GM21576 (cell line): Measurements from ENCODE around the gene EPHA10.

Experiments used
- ATAC-seq: cut with Tn5 transposase; IDR thresholded peaks from one replicate; pipeline ENCODE4 v1.9.1; 2021; ENCODE audit warnings: mild to moderate bottlenecking, moderate library complexity; ENCODE audit not compliant: unreplicated experiment

EPHA10 gene

DNA sequence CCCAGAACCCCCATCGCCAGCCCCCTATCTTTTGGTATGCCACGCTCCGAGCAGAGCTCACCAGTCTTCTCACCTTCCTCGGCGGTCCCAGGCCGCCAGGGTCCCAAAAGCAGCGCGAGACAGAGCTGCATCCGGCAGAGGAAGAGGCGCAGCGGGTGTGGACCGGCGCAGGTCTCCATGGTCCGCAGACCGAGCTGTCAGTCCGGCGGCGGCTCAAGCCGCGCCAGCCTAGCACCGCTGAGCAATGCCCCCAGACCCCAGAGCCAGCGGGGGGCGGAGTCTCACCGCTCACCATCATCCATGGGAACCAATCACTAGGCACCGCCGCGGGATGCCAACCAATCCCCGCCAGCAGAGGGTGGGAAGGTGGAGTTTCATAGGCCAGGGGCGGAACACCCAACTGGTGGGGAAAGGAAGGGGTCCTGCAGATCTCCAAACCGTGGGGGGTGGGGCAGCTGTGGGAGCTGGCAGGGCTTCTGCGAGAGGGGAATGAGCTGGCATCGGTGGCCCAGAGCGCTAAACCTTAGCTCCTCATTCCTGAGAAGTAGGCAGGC is at the start of gene EPHA10:
TSS of gene EPHA10 (minus strand) at position 233 of the 554 bp plus-strand sequence. CDS start at position 179, 54 bp downstream.
- ATAC-seq, result no peak

DNA sequence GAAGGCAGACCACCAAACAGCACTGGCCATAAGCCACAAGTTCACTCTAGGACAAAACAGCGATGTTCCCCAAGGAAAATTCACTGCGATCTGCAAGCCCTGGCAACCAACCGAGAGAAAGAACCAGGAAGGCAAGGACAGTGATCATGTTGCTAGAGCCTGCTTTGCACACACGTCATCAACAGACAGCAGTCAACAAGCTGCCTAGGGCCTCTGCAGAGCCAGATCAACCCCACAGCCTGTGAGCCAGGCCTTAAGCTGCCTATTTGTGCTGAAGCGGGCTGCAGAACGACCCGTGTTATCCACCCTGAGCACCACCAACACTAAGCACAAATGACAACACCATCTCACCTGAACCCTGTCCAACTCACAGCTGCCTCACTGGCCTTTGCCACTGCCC is 49.3 kb upstream of the EPHA10 start:
- ATAC-seq, result no peak

DNA sequence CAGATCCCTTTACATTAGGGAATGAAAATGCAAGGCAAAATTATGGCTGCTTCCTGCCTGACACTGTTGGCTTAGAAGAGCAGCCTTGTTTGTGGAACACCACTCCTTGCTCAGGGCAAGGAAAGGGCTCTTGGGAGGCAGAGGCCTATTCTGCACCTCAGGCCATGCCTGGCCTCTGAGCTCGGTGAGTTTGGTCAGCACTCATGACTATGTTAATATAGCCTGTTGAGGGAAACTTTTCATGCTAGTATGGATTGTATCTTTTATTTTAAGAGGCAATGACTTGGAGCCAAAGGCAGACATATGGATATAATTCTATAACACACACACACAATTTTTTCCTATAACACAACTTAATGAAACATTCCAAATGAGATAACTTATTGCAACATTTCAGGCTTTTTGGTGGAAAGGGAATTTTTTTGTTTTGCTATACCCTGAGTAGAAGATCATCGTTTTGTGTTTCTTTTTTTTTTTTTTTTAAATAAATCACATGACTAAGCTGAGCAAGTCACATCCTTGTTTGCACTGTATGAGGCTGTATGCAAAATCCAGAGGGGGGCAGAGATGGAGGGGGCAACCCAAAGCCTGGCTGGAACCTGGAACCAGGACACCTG is 48.7 kb upstream of the EPHA10 start:
- no peak for ATAC-seq

DNA sequence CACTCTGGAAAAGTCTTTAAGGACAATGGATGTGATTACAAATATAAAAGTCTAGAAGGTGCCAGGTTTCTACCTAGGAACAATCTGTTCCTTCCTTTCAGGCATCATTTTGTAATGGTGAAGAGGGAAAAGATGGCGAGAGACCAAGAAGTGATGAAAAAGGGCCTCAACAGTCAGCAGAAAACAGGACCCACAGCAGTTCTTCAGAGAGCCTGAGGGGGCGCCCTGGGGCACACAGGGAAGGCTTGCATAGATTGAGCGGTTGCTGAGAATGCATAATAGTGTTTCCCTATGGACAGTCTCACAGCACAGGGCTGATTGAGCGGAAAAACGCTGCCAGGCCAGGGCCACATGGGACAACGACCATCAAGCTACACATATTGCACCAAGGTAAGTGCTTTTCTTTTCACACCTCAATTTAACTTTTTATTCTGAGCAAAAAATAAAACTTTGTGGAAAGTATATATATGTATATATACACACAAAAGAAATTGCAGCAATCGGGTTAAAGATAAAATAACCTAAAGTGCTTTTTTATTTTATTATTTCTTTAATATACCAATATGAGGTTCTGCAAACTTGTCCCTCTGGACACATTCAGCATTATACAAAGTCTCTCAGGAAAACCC is 46.2 kb upstream of the EPHA10 start:
- ATAC-seq, result no peak

DNA sequence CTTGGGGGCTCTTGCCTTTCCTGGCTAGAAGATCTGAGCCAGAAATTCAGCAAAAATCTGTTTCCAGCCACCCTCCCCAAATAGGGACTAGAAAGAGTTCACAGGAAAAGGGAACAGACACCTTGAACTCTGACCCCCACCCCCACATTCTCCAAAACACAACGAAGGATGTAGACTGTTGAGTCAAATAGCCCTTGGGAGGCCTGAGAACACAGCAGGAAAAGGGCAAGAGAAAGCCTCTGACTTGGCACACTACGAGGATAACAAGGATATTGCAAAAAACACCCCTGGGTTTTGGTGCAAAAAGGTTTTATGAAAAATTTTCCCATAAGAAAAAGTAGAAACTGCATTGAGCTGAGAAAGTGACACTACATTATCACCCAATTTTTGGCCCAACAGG is 45.0 kb upstream of the EPHA10 start:
- no peak for ATAC-seq

DNA sequence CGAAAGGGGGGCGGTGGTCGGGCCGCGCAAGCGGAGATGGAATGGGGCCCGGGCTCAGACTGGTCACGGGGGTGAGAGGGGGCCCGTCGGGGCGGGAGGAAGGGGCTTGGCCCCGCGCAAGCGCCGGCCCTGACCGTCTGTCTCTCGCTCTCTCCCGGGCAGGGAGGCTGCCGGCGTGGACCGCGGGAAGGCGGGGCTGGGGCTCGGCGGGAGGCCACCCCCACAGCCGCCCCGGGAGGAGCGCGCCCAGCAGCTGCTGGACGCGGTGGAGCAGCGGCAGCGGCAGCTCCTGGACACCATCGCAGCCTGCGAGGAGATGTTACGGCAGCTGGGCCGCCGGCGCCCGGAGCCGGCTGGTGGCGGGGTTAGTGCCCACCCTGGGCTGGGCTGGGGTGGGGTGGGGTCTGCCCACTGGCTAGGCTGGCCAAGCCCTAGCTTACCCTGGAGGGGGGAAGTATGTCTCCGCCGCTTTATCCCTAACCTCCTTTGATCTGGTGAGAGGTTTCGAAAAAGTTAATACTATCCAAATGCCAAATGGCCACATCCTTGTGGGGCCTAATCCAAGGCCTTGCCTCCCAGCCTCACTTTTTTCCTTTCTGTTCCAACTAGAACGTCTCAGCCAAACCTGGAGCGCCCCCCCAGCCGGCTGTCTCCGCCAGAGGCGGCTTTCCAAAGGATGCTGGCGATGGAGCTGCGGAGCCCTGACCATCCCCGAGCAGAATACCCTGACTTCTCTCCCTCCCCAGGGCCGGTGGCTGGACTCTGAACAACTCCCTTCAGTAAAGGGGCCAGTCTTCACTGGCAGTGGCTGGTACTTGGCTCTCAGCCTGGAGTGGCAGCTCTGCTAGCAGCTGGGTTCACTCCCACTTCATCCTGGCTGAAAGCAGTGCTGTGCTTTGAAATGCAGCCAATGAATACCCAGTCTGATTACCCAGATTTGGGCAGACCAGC is 43.7 kb upstream of the EPHA10 start:
- ATAC-seq, result peak; percentile 30

DNA sequence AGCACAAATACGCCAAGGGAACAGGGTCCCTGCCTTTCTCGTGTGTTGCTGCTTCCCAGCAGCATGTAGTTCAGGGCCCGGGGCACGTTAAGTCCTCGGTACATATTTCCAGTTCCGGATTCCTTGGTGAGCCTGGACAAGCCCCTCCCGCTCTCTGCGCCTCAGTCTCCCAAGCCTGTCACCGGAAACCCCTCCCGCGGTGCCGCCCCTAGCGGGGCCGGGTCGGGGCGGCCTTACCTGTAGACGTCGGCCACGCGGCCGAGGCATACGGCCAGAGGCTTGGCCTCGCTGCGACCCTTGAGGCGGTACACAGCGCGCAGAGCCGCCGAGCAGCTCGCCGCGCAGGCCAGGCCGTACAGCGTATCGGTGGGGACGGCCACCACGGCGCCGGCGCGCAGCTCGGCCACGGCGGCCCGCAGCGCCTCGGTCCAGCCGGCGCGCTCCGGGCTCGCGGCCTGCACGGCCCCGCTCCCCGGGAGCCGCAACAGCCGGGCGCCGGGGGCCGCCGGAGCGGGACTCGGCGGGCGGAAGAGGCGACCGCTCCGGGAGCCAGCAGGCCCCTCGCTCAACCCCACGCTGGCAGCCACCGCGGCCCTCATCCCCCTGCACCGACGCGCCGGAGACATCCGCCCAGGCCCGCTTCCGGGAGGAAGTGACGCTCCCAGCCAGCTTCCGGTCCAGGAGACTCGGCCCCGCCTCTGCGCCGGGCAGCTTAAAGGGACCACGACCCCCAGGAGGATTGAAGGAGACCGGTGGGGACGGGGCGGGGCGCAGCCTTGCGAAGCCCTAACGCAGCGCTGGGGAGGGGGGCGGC is 42.8 kb upstream of the EPHA10 start, which contains the start of the genes C1orf122 and YRDC:
TSS of gene C1orf122 (plus strand) at position 236 of the 814 bp plus-strand sequence. CDS start 615 bp downstream, outside the sequence.
TSS of gene YRDC (minus strand) at position 654 of the 814 bp plus-strand sequence. CDS start at position 626, 28 bp downstream.
- peak; percentile 86 for ATAC-seq

DNA sequence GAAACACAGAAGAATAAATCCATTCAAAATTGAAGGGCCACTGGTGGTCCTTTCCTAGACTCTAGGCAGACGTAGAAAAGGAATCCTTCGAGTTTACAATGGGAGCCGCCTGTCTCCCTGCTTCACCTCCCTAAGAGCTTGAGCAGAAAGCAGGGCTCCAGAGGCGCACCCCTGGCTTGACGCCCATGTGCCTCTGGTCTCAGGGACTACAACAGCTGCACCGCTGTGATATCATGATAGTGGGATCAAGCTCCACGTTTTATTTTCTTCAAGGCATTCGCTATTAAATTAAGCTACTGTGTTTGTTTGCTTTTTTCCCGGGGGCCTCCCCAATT is 42.3 kb upstream of the EPHA10 start:
- ATAC-seq, result no peak

DNA sequence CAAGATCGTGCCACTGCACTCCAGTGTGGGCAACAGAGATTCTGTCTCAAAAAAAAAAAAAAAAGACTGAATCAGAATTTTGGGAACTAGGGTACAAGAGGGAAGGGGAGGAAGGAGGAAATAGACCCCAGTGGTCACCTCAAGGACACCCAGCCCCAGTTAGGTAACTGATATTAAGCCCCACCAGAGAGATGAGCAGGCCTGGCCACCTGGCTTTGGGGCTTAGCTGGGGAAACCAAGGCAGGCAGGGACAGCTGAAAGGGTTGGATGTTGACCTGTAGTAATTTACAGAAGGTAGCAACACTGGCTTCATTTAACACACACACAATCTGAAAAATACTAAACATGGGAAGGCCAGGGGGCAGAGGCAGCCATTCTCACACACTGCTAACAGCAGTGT is 37.5 kb upstream of the EPHA10 start:
- no peak for ATAC-seq

DNA sequence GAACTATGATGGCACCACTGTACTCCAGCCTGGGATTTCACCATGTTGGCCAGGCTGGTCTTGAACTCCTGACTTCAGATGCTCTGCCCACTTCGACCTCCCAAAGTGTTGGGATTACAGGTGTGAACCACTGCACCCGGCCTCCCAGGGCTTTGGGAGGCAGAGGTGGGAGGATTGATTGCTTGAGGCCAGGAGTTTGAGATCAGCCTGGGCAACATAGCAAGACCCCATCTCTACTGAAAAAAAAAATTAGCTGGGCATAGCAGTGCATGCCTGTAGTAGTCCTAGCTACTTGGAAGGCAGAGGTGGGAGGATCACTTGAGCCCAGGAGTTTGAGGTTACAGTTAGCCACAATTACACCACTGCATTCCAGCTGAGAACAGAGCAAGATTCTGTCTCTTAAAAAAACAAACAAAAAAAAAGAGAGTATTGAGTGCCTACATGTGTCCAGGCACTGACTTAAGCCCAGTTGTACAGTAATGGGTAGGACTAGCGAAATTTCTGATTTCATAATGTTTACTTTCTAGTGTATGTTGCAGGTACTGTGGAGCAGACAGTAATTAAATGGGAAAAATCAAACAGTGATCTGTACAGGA is 32.9 kb upstream of the EPHA10 start:
- ATAC-seq, result no peak

DNA sequence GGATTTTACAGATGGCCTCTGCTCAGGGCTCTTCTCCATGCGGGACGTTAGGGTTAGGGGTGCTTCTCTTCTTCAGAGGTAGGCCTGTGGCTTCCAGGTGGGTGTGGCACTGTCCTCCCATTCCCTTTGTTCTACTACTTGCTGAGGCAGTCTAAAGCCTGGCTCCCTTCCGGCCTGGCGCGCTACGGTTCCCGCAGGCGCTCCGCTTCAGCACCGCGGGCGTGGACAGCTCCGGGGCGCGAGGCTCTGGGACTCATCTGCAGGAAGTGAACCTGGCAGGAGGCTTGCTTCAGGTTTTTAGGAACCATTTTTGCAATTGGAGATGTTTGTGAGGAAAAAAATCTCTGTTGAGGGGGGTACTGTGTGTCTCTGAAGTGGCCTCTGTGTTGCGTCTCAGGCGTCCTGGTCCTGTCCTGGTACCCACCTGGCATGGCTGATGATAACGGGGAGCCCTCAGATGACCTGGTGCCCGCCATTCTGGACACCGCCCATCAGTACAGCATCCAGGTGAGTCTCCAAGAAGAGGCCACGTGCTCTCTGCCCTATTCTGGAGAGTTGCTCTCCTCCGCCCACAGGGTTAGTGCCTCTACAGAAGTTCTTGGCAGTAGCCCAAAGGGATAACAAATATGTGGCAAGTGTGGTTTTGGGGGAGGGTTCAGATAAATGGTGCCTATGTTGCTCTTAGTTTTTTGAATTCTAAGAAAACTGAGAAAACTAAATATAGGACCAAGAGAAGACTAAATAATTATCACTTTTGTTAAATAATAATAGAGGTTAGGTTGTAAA is 30.6 kb upstream of the EPHA10 start:
- no peak for ATAC-seq

DNA sequence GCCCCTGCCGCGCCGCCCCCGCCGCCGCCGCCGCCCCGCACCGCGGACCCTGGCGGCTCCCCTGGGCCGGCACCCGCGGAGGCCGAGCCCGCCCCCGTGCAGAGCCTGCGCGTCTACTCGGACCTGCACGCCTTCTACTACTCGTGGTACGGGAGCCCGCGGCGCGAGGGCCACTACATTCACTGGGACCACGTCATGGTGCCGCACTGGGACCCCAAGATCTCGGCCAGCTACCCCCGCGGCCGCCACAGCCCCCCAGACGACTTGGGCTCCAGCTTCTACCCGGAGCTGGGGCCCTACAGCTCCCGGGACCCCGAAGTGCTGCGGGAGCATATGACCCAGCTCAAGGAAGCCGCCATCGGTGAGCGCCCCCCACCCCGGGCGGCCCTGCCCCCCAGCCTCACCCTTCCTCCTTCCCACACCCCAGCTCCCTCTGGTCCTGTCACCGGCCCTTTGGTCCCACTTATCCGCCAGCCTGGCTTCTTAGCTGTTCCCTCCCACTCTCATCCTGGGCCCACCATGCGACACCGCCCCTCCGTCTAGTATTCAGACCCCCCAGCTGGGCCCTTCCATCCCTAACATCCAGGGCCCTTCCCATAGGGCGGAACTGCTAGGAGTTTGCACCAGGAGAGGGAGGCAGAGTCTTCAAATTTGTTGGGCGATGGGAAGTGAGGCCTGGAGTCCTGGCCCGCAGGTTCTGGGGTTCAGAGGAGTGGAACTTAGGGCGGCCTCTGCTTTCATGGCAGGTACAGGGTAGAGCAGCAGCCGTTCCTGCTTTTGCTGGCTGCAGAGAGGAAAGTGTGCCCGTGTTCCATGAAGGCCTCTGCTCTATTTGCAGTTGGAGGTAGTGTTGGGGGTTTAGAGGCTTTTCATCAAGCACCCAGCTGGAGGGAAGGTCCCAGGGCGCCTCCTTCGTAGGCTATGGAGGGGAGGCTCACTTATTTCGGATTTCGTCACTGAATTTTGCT is 29.7 kb upstream of the EPHA10 start:
- no peak for ATAC-seq

DNA sequence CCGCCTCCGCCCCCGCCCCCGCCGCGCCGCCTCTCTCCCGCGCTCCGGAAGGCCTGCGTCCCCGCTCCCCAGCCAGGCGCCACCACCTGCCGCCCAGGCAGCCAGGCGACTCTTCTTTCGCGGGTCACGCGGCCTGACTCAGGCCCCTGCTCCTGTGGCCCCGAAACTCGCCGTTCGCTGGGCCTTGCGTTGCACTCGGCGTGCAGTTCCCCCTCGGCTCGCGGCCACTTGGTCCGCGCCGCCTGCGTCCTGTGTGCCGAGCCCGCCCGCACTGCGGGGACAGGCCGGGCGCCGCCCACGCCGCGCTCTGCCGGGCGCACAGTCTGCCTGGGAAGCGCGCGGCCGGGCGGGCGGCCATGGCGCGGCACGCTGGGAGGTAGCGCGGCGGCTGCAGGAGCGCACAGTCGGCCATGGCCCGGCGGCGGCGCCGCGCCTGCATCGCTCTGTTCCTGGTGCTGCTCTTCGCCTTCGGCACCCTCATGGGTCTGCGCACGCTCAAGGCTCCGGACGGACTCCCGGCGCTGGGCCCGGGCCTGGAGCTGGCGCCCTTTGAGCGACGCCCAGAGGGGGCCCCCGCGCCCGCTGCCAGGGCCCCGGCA is 29.0 kb upstream of the EPHA10 start, which contains the start of gene MANEAL:
TSS of gene MANEAL (plus strand) at position 75 of the 599 bp plus-strand sequence. CDS start at position 411, 336 bp downstream.
- no peak for ATAC-seq

DNA sequence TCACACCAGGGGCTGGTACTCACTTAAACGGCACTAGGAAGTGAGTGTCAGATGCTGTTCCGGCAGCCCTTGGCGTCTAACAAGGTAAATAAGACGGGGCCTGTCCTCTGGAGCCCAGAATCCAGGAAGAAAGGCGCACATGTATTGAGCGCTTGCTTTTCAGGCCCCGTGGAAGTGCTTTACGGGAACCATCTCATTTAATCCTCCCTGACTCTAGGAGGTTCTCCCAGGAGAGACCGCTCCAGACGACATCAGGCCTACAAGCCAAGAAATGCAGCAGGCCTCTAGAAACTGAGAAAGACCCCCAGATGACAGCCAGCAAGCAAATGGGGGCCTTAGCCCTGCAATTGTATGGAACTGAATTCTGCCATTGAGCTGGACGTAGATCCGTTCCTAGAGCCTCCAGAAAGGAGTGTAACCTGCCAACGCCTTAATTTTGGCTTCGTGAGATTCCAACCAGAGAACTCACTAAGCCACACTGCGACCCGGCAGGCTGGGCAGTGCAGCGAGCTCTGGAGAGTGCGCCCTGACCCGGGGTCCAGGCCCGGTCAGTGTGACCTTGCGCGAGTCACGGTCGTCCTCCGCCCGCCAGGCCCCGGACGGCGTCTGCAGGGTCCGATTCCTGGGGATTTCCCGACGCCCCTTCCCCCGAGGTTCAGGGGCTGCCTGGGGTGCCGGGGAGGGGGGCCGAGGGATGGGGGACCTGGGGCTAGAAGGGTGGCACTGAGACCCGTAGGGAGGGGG is 28.2 kb upstream of the EPHA10 start:
- ATAC-seq, result no peak

DNA sequence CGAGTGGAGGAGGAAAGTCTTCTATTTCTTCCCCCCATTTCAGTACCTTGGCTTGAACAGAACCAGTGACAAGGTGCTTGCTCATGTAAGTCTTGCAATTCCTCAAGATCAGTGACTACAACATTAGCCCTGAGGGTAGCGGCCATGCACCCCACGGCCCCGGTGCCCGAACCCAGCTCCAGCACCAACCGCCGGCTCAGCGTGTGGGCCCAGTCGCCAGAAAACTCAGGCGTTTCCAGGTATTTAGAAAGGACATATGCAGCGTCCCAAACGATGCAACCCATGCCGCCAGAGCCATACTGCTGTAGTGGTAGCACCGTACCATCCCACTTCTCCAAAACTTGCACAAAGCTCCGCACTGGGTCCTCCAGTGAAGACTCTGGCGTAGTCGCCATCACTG is 17.6 kb upstream of the EPHA10 start:
- no peak for ATAC-seq

DNA sequence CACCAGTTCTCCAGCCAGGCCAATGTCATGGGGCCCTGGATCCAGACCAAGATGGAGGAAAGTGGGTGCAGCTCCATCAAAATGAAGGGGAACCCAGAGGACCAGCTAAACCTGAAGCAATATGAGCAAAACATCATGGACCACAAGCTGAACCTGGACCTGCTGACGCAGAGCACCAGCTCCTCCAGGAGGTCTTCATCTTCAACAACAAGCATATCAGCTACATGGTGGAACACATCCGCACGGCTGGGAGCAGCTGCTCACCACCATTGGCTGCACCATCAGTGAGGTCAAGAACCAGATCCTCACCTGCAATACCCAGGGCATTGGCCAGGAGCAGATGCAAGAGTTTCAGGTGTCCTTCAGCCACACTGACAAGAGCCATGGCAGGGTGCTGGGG is 13.7 kb upstream of the EPHA10 start:
- ATAC-seq, result no peak

DNA sequence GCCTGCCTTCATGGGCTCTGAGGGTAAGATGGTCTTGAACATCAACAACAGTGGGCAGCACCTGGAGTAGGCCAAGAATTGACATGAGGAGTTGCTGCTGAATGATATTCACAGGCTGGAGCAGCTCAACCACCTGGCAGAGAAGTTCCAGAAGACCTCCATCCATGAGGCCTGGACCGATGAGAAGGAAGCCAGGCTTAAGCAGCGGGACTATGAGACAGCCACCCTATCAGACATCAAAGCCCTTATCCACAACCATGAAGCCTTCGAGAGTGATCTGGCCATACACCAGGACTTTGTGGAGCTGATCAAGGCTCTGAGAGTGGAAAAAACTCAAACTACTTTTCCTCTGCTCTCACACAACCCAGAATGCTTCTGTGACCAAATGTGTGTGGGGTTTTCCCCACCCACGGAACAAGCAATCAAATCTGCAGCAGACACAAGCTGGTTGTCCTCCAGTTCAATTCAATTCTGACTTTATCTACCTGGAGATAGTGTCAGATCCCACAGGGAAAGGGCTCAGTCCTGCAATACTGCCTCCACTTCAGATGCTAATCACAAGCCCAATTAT is 12.1 kb upstream of the EPHA10 start:
- no peak for ATAC-seq
